ENCODE data around the gene LSM4. TPM values are rescaled to one million over a fixed set of nuclear protein-coding genes. Genes with fewer than 3 reads are reported as not detected.

LSM4 gene
- 33.9 and 44.0 TPM in 2 replicates for polyA plus RNA-seq

GRCh38 chr19:18322759-18323460, at the start of gene LSM4:
LSM4 (minus strand) TSS chr19:18323076; CDS start chr19:18323020, 56 bp downstream.

GRCh38 chr19:18340190-18340989, 17.5 kb upstream of the LSM4 start, which contains the start of gene PGPEP1:
PGPEP1 (plus strand) TSS chr19:18340598; CDS start chr19:18340682, 84 bp downstream.

GRCh38 chr19:18281082-18282020, 41.5 kb downstream of the LSM4 start, which contains the start of gene JUND:
JUND (minus strand) TSS chr19:18281622; CDS start chr19:18281484, 138 bp downstream.

GRCh38 chr19:18274219-18274780, 48.6 kb downstream of the LSM4 start, which contains the start of gene IQCN:
IQCN (minus strand) TSS chr19:18274452; CDS start chr19:18269478, 4,974 bp downstream.

Other genes with a start within 250 kb of the LSM4 start
- gene IL12RB1, start 236.1 kb downstream of the LSM4 start, polyA plus RNA-seq: not detected in 2 replicates
- gene MAST3, start 225.3 kb downstream of the LSM4 start, polyA plus RNA-seq: 0.20 and 7.9 TPM in 2 replicates
- gene PIK3R2, start 169.9 kb downstream of the LSM4 start, polyA plus RNA-seq: 0.67 and 1.1 TPM in 2 replicates
- 0.28 TPM in 1 of 2 replicates, not detected in the other for gene IFI30, start 149.3 kb downstream of the LSM4 start, polyA plus RNA-seq
- gene MPV17L2, start 129.9 kb downstream of the LSM4 start, polyA plus RNA-seq: 4.5 and 7.4 TPM in 2 replicates
- gene RAB3A, start 119.0 kb downstream of the LSM4 start, polyA plus RNA-seq: 66.7 and 126 TPM in 2 replicates
- gene PDE4C, start 96.6 kb downstream of the LSM4 start, polyA plus RNA-seq: 0.36 TPM in 1 of 2 replicates, not detected in the other
- 0.04 TPM in 1 of 2 replicates, not detected in the other for gene IQCN, start 48.6 kb downstream of the LSM4 start, polyA plus RNA-seq
- 12.2 and 17.8 TPM in 2 replicates for gene JUND, start 41.5 kb downstream of the LSM4 start, polyA plus RNA-seq
- 0.07 and 3.8 TPM in 2 replicates for gene PGPEP1, start 17.5 kb upstream of the LSM4 start, polyA plus RNA-seq
- not detected in 2 replicates for gene GDF15, start 63.1 kb upstream of the LSM4 start, polyA plus RNA-seq
- not detected in 2 replicates for gene LRRC25, start 74.5 kb upstream of the LSM4 start, polyA plus RNA-seq
- 2.9 and 4.5 TPM in 2 replicates for gene SSBP4, start 96.3 kb upstream of the LSM4 start, polyA plus RNA-seq
- 0.62 and 3.5 TPM in 2 replicates for gene ISYNA1, start 115.1 kb upstream of the LSM4 start, polyA plus RNA-seq
- gene ELL, start 199.0 kb upstream of the LSM4 start, polyA plus RNA-seq: 0.71 TPM in 1 of 2 replicates, not detected in the other
- 2.6 and 5.3 TPM in 2 replicates for gene FKBP8, start 220.5 kb upstream of the LSM4 start, polyA plus RNA-seq
- 12.6 and 16.0 TPM in 2 replicates for gene KXD1, start 234.8 kb upstream of the LSM4 start, polyA plus RNA-seq
- 743 and 784 TPM in 2 replicates for gene UBA52, start 248.8 kb upstream of the LSM4 start, polyA plus RNA-seq

Measured in Purkinje cell (primary cell).